Measurements from ENCODE around the gene NFILZ. TPM values are rescaled to one million over a fixed set of nuclear protein-coding genes. Genes with fewer than 3 reads are reported as not detected.
"Not testable (repeated sequence)": the region's sequence is repeated elsewhere in the genome, so short reads cannot be mapped to it uniquely, and the experiment has no call there.

NFILZ gene
- total RNA-seq, 4 donors from 2014 or later, result not detected

DNA sequence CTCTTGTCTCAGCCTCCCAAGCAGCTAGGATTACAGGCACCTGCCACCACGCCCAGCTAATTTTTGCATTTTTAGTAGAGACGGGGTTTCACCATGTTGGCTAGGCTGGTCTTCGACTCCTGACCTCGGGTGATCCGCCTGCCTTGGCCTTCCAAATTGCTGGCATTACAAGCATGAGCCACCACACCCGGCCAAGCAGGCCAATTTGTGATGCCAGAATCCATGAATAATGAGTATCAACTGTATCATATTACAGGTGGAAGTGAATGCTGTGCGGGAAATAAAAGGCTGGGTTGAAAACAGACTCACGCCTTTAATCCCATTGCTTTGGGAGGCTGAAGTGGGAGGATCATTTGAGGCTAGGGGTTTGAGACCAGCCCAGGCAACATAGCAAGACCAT lies 3.6 kb upstream of the NFILZ start:
- Histone ChIP-seq H3K4me1 (no peaks in the 10 kb centered on the region), H3K27me3 (no peaks in the 10 kb centered on the region), H3K36me3 (no peaks in the 10 kb centered on the region), H3K27ac (no peak overlapping the region), H3K9me3 (peaks cover 0 to 9% (median 0%) of the 10 kb centered on the region in 3 donors), H3K4me3 (no peak overlapping the region)
- DNase-seq, result no peak
- TF ChIP-seq, protein P1, sequence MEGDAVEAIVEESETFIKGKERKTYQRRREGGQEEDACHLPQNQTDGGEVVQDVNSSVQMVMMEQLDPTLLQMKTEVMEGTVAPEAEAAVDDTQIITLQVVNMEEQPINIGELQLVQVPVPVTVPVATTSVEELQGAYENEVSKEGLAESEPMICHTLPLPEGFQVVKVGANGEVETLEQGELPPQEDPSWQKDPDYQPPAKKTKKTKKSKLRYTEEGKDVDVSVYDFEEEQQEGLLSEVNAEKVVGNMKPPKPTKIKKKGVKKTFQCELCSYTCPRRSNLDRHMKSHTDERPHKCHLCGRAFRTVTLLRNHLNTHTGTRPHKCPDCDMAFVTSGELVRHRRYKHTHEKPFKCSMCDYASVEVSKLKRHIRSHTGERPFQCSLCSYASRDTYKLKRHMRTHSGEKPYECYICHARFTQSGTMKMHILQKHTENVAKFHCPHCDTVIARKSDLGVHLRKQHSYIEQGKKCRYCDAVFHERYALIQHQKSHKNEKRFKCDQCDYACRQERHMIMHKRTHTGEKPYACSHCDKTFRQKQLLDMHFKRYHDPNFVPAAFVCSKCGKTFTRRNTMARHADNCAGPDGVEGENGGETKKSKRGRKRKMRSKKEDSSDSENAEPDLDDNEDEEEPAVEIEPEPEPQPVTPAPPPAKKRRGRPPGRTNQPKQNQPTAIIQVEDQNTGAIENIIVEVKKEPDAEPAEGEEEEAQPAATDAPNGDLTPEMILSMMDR (IDR thresholded peaks at IDR 0.05), result no peak
- TF ChIP-seq POLR2A (IDR thresholded peaks at IDR 0.05), result no peak
- intact Hi-C loops (cut with DNase I), result no loop called here
- 72 to 73% methylated on average over 8 of the region's 8 CpGs for WGBS, 2 donors

DNA sequence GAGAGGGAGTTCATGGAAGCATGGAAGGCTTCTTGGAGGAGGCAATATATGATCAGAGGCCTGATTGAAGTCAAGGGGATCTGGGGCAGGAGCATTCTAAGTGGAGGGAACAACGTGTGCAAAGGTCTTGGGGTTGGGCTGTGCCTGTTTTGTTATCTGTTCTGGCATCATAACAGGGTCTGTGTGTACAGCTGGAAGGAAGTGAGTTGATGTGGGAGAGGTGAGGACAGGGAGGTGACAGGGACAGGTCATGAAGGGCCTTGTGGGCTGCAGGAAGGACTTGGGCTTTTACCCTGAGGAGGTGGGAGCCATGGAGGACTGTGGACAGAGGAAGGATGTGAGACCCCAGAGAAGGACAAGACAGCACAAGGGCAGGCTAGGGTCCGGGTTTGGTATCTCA lies 1.2 kb upstream of the NFILZ start:
- Histone ChIP-seq H3K27me3 (no peaks in the 10 kb centered on the region), H3K4me1 (no peaks in the 10 kb centered on the region), H3K36me3 (no peaks in the 10 kb centered on the region), H3K4me3 (no peak overlapping the region), H3K9me3 (peaks cover 0 to 9% (median 0%) of the 10 kb centered on the region in 3 donors), H3K27ac (no peak overlapping the region)
- intact Hi-C loops (cut with DNase I), result no loop called here
- DNase-seq, result no peak
- TF ChIP-seq POLR2A (IDR thresholded peaks at IDR 0.05), result no peak
- TF ChIP-seq, protein P1 (IDR thresholded peaks at IDR 0.05), result no peak
- 79 to 88% methylated on average over 2 of the region's 2 CpGs for WGBS, 2 donors

DNA sequence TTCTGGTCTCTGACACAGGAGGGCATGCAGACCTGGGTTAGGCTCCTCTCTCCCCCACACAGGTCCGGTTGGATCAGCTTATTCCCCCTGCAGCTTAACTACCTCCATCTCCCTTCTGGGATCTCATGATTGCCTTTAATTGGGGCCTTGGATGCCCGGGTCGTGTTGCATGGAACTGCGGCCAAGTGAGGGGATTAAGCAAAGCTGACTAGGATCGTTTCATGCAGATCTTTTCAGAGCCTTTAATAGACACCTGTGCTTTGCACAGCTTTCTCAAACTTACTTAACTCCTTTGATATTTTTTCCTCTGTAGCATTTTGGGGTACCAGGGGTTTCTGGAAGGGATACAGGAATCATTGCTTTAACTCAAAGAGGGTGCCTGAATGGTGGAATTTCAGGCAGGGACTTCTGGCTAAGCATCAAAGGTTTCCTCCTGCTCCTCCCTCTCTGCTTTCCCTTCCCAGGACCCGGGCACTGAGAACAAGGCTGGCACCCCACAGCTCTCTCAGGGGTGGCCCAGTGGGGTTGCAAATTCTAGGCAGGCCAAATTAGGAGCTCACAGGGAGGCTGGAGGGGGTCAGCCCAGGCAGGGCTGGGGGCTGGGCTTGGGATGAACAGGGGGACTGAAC lies 477 bp downstream of the NFILZ start:
- no peaks in the 10 kb centered on the region for H3K36me3 ChIP-seq
- WGBS, 2 donors, result 33 to 45% methylated on average over 4 to 6 of the region's 6 CpGs
- H3K27ac ChIP-seq, result peak overlapping the region in 2 of 4 donors; percentile 68 to 70
- H3K27me3 ChIP-seq, result no peaks in the 10 kb centered on the region
- H3K4me3 ChIP-seq, result no peak overlapping the region
- intact Hi-C loops (cut with DNase I), result no loop called here
- no peaks in the 10 kb centered on the region for H3K4me1 ChIP-seq
- TF ChIP-seq, protein P1 (IDR thresholded peaks at IDR 0.05), result no peak
- TF ChIP-seq POLR2A (IDR thresholded peaks at IDR 0.05), result no peak
- H3K9me3 ChIP-seq, result peaks cover 0 to 9% (median 0%) of the 10 kb centered on the region in 3 donors
- DNase-seq, result no peak

DNA sequence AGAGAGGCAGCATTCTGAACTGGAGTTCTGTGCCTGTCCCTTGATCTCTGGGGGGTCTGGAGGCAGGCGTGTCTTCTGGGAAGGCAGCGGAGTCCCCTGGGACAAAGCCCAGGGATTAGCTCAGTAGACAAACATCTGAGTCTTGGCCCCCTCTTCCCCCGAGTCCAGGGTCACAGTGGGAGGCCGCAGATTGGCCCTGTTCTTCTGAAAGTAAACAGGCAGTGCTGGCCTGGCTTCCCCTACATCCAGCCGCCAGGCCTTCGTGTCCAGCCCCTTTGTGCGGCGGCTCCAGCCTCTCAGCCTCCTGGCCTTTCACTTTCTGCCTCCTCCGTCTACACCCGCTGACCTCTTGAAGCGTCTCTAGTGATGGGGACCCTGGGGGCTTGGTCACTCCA lies 989 bp downstream of the NFILZ start:
- TF ChIP-seq, protein P1 (IDR thresholded peaks at IDR 0.05), result no peak
- TF ChIP-seq POLR2A (IDR thresholded peaks at IDR 0.05), result no peak
- DNase-seq, result no peak
- Histone ChIP-seq H3K4me1 (no peaks in the 10 kb centered on the region), H3K27ac (peak overlapping the region in 2 of 4 donors; percentile 68 to 70), H3K27me3 (no peaks in the 10 kb centered on the region), H3K4me3 (no peak overlapping the region), H3K9me3 (peaks cover 0 to 9% (median 0%) of the 10 kb centered on the region in 3 donors), H3K36me3 (no peaks in the 10 kb centered on the region)
- WGBS, 2 donors, result 31 to 48% methylated on average over 8 to 11 of the region's 11 CpGs
- intact Hi-C loops (cut with DNase I), result no loop called here

DNA sequence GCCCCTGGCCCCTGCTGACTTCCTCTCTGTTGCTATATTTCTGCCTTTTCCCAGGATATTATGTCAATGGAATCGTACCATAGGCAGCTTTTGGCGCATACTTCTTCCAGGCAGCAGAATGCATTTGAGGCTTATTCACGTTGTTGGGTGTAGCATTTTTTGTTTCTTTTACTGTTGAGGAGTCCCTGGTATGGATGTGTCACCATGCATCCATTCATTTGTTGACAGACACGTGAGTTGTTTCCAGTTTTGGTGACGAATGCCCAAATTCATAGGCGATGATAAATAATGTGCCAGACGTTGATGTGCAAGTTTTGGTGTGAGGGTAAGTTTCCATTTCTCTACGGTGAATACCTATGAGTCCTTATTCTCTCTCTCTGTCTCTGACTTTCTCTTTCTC lies 5.0 kb downstream of the NFILZ start:
- TF ChIP-seq, protein P1 (IDR thresholded peaks at IDR 0.05), result no peak
- no peak for TF ChIP-seq POLR2A (IDR thresholded peaks at IDR 0.05)
- no peaks in the 10 kb centered on the region for H3K9me3 ChIP-seq
- intact Hi-C loops (cut with DNase I), result no loop called here
- DNase-seq, result no peak
- no peak overlapping the region for H3K27ac ChIP-seq
- no peaks in the 10 kb centered on the region for H3K36me3 ChIP-seq
- WGBS, 2 donors, result 62 to 73% methylated on average over 8 of the region's 8 CpGs
- H3K4me3 ChIP-seq, result no peak overlapping the region
- H3K4me1 ChIP-seq, result peaks cover 0 to 10% (median 0%) of the 10 kb centered on the region in 3 donors
- H3K27me3 ChIP-seq, result no peaks in the 10 kb centered on the region

DNA sequence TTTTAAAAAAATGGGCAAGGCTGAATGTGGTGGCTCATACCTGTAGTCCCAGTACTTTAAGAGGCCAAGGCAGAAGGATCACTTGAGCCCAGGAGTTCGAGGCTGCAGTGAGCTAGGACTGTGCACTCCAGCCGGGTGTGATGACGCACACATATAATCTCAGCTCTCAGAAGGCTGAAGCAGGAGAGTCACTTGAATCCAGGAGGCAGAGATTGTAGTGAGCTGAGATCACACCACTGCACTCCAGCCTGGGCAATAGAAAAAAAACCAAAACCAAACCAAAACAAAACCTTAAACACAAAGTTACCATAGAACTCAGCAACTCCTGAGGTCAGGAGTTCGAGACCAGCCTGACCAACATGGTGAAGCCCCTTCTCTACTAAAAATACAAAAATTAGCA lies 6.6 kb downstream of the NFILZ start:
- H3K27ac ChIP-seq; H3K4me3 ChIP-seq; H3K9me3 ChIP-seq; intact Hi-C loops (cut with DNase I); H3K27me3 ChIP-seq; H3K36me3 ChIP-seq; DNase-seq: not testable (repeated sequence)
- 74 to 85% methylated on average over 4 of the region's 4 CpGs for WGBS, 2 donors
- H3K4me1 ChIP-seq, result peaks cover 0 to 15% (median 0%) of the 10 kb centered on the region in 3 donors

Data from esophagus squamous epithelium (tissue), 5 donors.